GM10266 (cell line): ENCODE measurements around the gene LRRC71.

Experiments
- DNase-seq: peaks from one replicate; pipeline ENCODE4 v3.0.0; 2012; ENCODE audit errors: extremely low spot score
- CTCF ChIP-seq: IDR thresholded peaks from 2 replicates; pipeline ENCODE4 v1.5.1; 2012; ENCODE audit warnings: mild to moderate bottlenecking, low read depth; ENCODE audit not compliant: control insufficient read depth, insufficient read depth; ENCODE audit errors: missing control alignments

The LRRC71 gene

GRCh38 chr1:156889802-156890580 is 30.4 kb upstream of the LRRC71 start:
- TF ChIP-seq CTCF = peak; percentile 87
- peak; percentile 84 for DNase-seq

GRCh38 chr1:156892190-156893047 is 28.0 kb upstream of the LRRC71 start:
- peak; percentile 87 for TF ChIP-seq CTCF
- peak; percentile 87 for DNase-seq

- no peak for DNase-seq
- no peak for TF ChIP-seq CTCF
Observed at GRCh38 chr1:156893048-156893953, 27.1 kb upstream of the LRRC71 start, which contains the start of gene PEAR1. Gene PEAR1, plus strand, starts transcription at chr1:156893718. Its CDS starts 10,209 bp downstream, at chr1:156903927.

- DNase-seq = no peak
- TF ChIP-seq CTCF = no peak
Observed at GRCh38 chr1:156894001-156894400, 26.4 kb upstream of the LRRC71 start.

- no peak for TF ChIP-seq CTCF
- no peak for DNase-seq
Observed at GRCh38 chr1:156894711-156895454, 25.5 kb upstream of the LRRC71 start.

- TF ChIP-seq CTCF = no peak
- no peak for DNase-seq
Observed at GRCh38 chr1:156895455-156895812, 25.0 kb upstream of the LRRC71 start.
